Stimulated activated CD8-positive, alpha-beta memory T cell treated with anti-CD3 and anti-CD28 coated beads, Interleukin-7, amount 100 ng/mL, for 1 hour (primary cell): ENCODE data around the gene CTXND1.
A peak's percentile ranks its signal among the peaks of the same experiment; 100 is the strongest.
"Not testable (repeated sequence)": the region's sequence is repeated elsewhere in the genome, so short reads cannot be mapped to it uniquely, and the experiment has no call there.

Experiments used
- DNase-seq, 2 donors: peaks; one replicate each; pipeline ENCODE4 v3.0.0-alpha.2; 2020; ENCODE audit warnings: low read depth in 2 of 2

CTXND1 gene

GRCh38 chr15:80159811-80160569 is 92.0 kb downstream of the CTXND1 start:
- DNase-seq, result no peak

GRCh38 chr15:80159301-80159700 is 92.7 kb downstream of the CTXND1 start:
- DNase-seq, result no peak

GRCh38 chr15:80157215-80157614 is 94.8 kb downstream of the CTXND1 start:
- DNase-seq, result no peak

GRCh38 chr15:80156176-80156720 is 95.8 kb downstream of the CTXND1 start:
- no peak for DNase-seq

- DNase-seq, result not testable (repeated sequence)
These were observed 96.4 kb downstream of the CTXND1 start for GRCh38 chr15:80155378-80156175.

- no peak for DNase-seq
These were observed 97.0 kb downstream of the CTXND1 start for GRCh38 chr15:80155001-80155377.

GRCh38 chr15:80154336-80154735 is 97.7 kb downstream of the CTXND1 start:
- no peak for DNase-seq

- DNase-seq, result no peak
These were observed 98.1 kb downstream of the CTXND1 start for GRCh38 chr15:80153900-80154299.

GRCh38 chr15:80152896-80153876 is 98.8 kb downstream of the CTXND1 start, which contains the start of gene FAH:
TSS of gene FAH (plus strand) at chr15:80152999. CDS start at chr15:80153055, 56 bp downstream.
- no peak for DNase-seq

GRCh38 chr15:80152180-80152895 is 99.7 kb downstream of the CTXND1 start:
- peak; percentile 61 to 70 for DNase-seq

GRCh38 chr15:80151576-80151975 is 100.4 kb downstream of the CTXND1 start:
- no peak for DNase-seq

GRCh38 chr15:80151148-80151547 is 100.9 kb downstream of the CTXND1 start:
- DNase-seq, result no peak
